Fibroblast of peridontal ligament (primary cell): ENCODE results near the gene ENAH.
A peak's percentile ranks its signal among the peaks of the same experiment; 100 is the strongest.

Experiments used
- DNase-seq: peaks from one replicate; pipeline ENCODE4 v3.0.0-alpha.2; 2010; ENCODE audit errors: extremely low read depth

Gene ENAH

DNA sequence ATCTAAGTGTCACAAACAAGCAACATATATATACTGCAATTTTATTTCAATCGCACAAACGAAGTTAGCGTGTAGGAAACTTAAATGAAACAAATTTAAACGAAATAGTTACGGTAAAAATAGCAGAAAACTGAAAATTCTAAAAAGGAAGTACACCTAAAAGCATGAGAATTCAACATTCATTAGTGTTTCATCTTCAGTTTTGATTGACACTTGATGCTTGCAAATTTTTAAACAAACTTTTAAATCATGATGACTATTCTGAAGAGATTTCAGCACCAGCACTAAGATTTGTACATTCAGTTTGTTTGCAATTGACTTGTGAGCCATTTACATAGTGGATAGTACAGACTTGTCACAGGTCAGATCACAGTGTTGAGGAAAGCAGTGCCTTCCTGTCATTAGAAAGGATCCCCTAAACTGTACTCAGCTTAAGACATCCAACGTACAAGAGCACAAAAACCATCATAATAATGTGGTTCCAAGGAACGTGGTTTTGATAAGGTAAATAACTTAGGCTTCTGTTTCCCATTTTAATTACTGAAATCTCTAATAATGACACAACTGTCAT lies 158.0 kb downstream of the ENAH start:
- DNase-seq = no peak

- DNase-seq = no peak
Measured at GRCh38 chr1:225493591-225494246, 159.2 kb downstream of the ENAH start.

DNA sequence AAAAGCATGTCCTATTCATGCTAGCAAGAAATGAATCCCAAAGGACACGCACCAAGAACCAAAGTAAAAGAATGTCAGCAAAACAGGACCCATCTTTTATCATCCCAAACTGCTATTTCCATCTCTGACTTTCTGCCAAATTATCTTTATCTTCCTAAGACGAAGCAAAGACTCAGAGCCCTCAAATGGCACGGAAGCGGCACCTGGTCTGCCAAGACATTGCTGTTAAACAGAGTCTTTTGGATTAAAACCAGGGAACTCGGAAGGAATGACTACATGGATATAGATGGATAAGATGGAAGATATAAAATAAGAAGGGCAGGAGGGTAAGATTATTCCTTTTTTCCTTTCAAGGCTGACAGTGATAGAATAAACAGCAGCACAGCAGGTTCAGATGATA lies 164.2 kb downstream of the ENAH start:
- no peak for DNase-seq

GRCh38 chr1:225486856-225487255 lies 166.1 kb downstream of the ENAH start:
- no peak for DNase-seq

- DNase-seq = no peak
Measured at GRCh38 chr1:225485991-225486530, 166.9 kb downstream of the ENAH start.

DNA sequence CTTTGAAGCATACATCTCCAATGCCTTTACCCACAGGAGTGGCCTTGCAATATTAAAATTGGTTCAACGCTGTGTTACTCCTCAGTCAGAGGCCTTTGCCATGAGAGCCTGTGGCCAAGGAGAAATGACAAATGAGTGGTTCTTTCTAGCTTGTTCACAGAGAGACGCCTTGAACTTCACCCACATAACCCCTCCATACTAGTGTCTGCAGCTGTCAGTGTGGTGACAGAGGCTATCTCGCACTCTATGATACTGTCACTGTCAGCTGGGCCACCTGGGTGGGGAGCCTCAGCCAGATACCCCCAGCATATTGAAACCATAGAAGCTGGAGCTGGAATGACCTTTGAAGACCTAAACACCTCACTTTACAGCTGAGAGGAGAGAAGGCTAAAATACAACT lies 167.7 kb downstream of the ENAH start:
- DNase-seq = no peak

DNA sequence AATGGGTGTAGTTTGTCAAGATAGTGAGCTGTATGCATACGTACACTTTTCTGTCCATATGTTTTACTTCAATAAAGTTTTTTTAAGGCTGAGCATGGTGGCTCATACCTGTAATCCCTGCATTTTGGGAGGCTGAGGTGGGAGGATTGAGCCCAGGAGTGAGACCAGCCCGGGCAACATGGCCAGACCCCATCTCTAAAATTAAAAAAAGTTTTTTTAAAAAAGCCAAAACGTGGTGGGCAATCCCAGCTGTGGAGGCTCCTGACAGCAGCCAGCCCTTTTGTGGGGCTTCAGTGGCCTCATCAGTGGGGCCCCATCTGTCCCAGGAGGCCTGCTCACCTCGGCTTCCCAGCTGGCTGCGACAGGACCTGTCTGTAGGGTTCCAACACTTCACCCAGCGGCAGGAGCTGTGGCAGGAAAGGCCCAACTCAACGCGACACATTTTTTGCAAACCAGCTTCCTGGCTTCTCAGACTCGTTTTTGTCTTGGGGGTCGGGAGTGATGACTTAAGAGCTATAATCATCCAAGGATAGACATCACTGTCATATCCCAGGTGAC lies 168.2 kb downstream of the ENAH start:
- no peak for DNase-seq

GRCh38 chr1:225483818-225484656 lies 168.9 kb downstream of the ENAH start:
- no peak for DNase-seq

DNA sequence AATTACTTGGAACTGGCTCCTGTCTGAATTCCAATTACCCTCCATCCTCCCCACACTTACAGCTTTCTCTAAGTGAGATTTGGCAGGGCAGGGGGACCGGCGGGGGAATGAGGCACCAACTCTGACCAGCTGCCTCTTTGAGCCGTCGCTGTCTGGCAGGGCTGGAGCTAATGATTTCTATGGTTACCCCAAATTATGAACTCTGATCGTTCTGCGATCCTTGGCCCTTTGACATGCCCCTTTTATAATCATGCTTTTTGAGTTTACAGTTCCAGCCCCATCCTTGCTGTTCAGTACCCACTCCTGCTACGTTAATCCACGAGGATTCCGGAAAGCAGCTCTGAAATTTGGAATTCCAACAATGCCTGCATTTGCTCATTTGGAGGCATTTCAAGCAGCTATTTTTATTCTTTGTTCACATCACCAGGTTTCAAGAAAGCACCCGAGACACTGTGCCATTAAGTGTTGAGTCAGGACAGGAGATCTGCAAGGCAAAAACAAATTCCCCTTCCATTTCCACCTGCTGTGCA lies 170.4 kb downstream of the ENAH start:
- DNase-seq = peak; percentile 76

DNA sequence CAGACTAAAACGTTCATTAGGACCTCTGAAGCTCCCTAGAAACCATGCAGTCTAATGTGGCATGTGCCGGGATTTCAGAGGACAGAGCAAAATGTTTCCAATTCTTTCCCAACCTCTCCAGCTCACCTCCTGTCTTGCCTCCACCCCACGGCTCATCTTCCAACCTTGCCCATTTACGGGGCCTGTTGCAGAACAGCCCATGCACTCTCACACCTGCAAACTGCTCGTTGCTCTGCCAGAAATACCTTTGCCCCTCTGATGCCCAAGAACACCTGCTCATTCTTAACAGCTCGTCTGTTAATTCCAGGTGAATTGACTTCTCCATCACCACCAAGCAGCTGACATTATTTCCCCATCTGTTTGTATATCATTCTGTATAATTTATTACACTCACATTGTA lies 171.2 kb downstream of the ENAH start:
- no peak for DNase-seq

DNA sequence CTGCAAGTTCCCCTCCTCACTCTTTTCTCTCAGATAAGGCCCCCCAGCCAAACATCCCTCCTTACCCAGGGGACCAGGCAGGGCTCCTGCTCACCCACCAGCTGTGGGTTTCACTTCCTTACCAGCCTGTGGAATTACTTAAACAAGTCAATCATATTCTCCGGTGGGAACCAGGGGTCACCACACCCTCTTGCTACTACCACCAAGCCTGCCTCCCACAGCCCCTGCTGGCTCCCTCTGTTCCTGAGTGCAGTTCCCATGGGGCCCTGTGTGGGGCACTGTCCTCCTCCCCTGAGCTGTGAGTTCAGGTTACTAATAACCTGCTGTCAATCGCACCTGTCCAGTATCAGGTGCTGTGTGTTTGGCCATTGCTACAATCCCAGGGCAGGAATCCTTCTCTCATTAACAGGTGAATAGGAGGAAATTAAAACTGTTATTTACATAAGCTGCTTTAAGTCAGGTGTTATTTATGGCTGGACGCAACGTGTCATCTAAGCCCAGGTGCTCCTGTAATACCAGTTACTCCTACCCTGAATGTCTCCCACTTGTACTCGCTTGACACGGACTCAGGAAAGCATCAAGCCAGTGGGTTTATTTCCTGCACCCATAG lies 172.0 kb downstream of the ENAH start:
- DNase-seq = no peak

DNA sequence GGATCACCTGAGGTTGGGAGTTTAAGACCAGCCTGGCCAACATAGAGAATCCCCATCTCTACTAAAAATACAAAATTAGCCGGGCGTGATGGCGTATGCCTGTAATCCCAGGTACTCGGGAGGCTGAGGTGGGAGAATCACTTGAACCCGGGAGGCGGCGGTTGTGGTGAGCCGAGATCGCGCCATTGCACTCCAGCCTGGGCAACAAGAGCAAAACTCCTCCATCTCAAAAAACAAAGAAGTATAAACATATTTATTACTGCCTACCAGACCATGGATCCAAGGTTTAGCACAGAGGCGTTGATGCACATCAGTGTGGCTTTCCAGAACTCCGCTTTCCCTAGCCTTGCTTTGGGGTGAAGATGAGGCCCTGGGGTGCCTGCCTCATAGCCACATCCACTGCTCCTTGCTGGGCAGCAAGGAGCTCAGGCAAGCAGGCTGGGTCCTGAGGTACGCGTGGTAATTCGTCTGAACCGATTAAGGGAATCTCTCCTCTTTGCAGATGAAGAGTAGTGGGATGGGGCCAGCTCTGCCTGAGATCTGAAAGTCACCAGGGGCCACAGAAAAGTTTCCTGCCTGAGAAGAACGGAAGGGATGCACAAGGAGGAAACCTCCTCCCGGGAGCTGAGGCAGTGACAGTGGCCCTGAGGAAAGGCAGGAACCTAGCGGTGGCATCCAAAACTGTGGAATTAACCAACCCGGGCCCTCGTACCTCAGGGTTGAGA lies 172.8 kb downstream of the ENAH start:
- no peak for DNase-seq

- DNase-seq = no peak
Measured at GRCh38 chr1:225479341-225479740, 173.6 kb downstream of the ENAH start.

DNA sequence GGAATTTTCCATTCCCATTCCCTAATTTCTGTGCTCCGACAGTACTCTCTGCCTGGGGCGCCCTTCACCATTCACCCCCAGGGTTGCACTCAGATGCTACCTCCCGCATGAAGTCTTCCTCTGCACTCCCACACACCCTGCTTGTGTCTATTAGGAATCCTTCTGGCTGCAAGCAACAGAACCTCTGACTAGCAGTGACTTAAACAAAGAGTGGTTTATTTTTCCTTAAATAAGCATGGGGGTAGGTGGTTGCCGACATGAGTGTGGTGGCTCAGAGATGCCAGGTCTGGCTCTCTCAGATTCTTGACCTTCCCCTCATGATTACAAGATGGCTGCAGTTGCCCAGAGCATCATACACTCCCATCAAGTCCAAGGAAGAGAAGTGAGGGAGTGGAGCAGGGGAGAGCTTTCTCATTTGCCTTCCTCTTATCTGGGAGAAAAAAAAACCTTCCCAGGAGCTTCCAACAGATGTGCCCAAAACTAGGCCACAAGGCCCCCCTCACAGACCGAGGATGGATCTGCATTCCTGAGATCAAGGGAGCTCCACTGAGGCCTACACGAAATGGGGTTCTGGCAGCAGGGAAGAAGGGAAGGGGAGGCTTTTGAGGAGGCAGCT lies 175.5 kb downstream of the ENAH start:
- no peak for DNase-seq

GRCh38 chr1:225476538-225476988 lies 176.4 kb downstream of the ENAH start:
- peak; percentile 29 for DNase-seq

GRCh38 chr1:225476100-225476511 lies 176.8 kb downstream of the ENAH start:
- DNase-seq = no peak

- peak; percentile 73 for DNase-seq
Measured at GRCh38 chr1:225474986-225475820, 177.7 kb downstream of the ENAH start.

- no peak for DNase-seq
Measured at GRCh38 chr1:225474439-225474985, 178.4 kb downstream of the ENAH start.
